GM04504 (cell line): Measurements from ENCODE around the gene PLXNA2.

Source experiments
- DNase-seq: peaks from one replicate; pipeline ENCODE4 v3.0.0-alpha.2; 2012; ENCODE audit warnings: low read depth

PLXNA2 gene

GRCh38 chr1:208010487-208011071 lies 233.6 kb downstream of the PLXNA2 start:
- no peak for DNase-seq

GRCh38 chr1:208009706-208010444 lies 234.3 kb downstream of the PLXNA2 start:
- DNase-seq, result no peak

GRCh38 chr1:208009303-208009702 lies 234.9 kb downstream of the PLXNA2 start:
- DNase-seq, result no peak

- no peak for DNase-seq
Measured at GRCh38 chr1:208008534-208008933, 235.7 kb downstream of the PLXNA2 start.

- no peak for DNase-seq
Measured at GRCh38 chr1:208007938-208008342, 236.2 kb downstream of the PLXNA2 start.

GRCh38 chr1:208007319-208007937 lies 236.8 kb downstream of the PLXNA2 start:
- no peak for DNase-seq

GRCh38 chr1:208006258-208006920 lies 237.8 kb downstream of the PLXNA2 start:
- no peak for DNase-seq

- no peak for DNase-seq
Measured at GRCh38 chr1:208004851-208005250, 239.3 kb downstream of the PLXNA2 start.

- no peak for DNase-seq
Measured at GRCh38 chr1:208003241-208003640, 240.9 kb downstream of the PLXNA2 start.

- no peak for DNase-seq
Measured at GRCh38 chr1:208002672-208003071, 241.5 kb downstream of the PLXNA2 start.

- DNase-seq, result no peak
Measured at GRCh38 chr1:208002078-208002477, 242.1 kb downstream of the PLXNA2 start.

GRCh38 chr1:208000504-208000903 lies 243.7 kb downstream of the PLXNA2 start:
- no peak for DNase-seq

- no peak for DNase-seq
Measured at GRCh38 chr1:207999972-208000371, 244.2 kb downstream of the PLXNA2 start.

- no peak for DNase-seq
Measured at GRCh38 chr1:207999274-207999915, 244.8 kb downstream of the PLXNA2 start.

GRCh38 chr1:207998691-207999090 lies 245.5 kb downstream of the PLXNA2 start:
- no peak for DNase-seq

- peak; percentile 35 for DNase-seq
Measured at GRCh38 chr1:207997486-207998268, 246.5 kb downstream of the PLXNA2 start.

- DNase-seq, result no peak
Measured at GRCh38 chr1:207996636-207997035, 247.5 kb downstream of the PLXNA2 start.

- no peak for DNase-seq
Measured at GRCh38 chr1:207995576-207995975, 248.6 kb downstream of the PLXNA2 start.

- DNase-seq, result no peak
Measured at GRCh38 chr1:207993477-207994445, 250.4 kb downstream of the PLXNA2 start.

- no peak for DNase-seq
Measured at GRCh38 chr1:207992677-207993236, 251.4 kb downstream of the PLXNA2 start.
